Measurements from ENCODE around the gene EIF4A3.
"Not testable (repeated sequence)": the region's sequence is repeated elsewhere in the genome, so short reads cannot be mapped to it uniquely, and the experiment has no call there.

Gene EIF4A3

GRCh38 chr17:80173126-80173525, 26.2 kb upstream of the EIF4A3 start:
- DNase-seq (ENCODE audit: low read depth in 2 of 2), result no peak

GRCh38 chr17:80171681-80172080, 24.8 kb upstream of the EIF4A3 start:
- DNase-seq (ENCODE audit: low read depth in 2 of 2), result no peak

GRCh38 chr17:80169784-80170500, 23.0 kb upstream of the EIF4A3 start, which contains the start of gene CARD14:
CARD14 (plus strand) TSS chr17:80170030; CDS start chr17:80181439, 11,409 bp downstream.
- no peak for DNase-seq (ENCODE audit: low read depth in 2 of 2)

- DNase-seq (ENCODE audit: low read depth in 2 of 2), result no peak
Observed at GRCh38 chr17:80169107-80169506, 22.2 kb upstream of the EIF4A3 start.

GRCh38 chr17:80168371-80168770, 21.4 kb upstream of the EIF4A3 start:
- DNase-seq (ENCODE audit: low read depth in 2 of 2), result no peak

- DNase-seq (ENCODE audit: low read depth in 2 of 2), result no peak
Observed at GRCh38 chr17:80166446-80166845, 19.5 kb upstream of the EIF4A3 start.

GRCh38 chr17:80164185-80164584, 17.3 kb upstream of the EIF4A3 start:
- no peak for DNase-seq (ENCODE audit: low read depth in 2 of 2)

GRCh38 chr17:80163336-80163735, 16.4 kb upstream of the EIF4A3 start:
- DNase-seq (ENCODE audit: low read depth in 2 of 2), result no peak

- no peak for DNase-seq (ENCODE audit: low read depth in 2 of 2)
Observed at GRCh38 chr17:80160536-80160935, 13.6 kb upstream of the EIF4A3 start.

- DNase-seq (ENCODE audit: low read depth in 2 of 2), result no peak
Observed at GRCh38 chr17:80158846-80159245, 11.9 kb upstream of the EIF4A3 start.

GRCh38 chr17:80155600-80155999, 8.7 kb upstream of the EIF4A3 start:
- DNase-seq (ENCODE audit: low read depth in 2 of 2), result not testable (repeated sequence)

- no peak for DNase-seq (ENCODE audit: low read depth in 2 of 2)
Observed at GRCh38 chr17:80154166-80154565, 7.2 kb upstream of the EIF4A3 start.

- no peak for DNase-seq (ENCODE audit: low read depth in 2 of 2)
Observed at GRCh38 chr17:80153004-80153403, 6.1 kb upstream of the EIF4A3 start.

GRCh38 chr17:80152081-80152702, 5.3 kb upstream of the EIF4A3 start:
- no peak for DNase-seq (ENCODE audit: low read depth in 2 of 2)

- no peak for DNase-seq (ENCODE audit: low read depth in 2 of 2)
Observed at GRCh38 chr17:80151333-80151732, 4.4 kb upstream of the EIF4A3 start.

GRCh38 chr17:80146121-80147034, 550 bp downstream of the EIF4A3 start:
- DNase-seq (ENCODE audit: low read depth in 2 of 2), result no peak

- no peak for DNase-seq (ENCODE audit: low read depth in 2 of 2)
Observed at GRCh38 chr17:80145076-80146075, 1.6 kb downstream of the EIF4A3 start.

GRCh38 chr17:80142929-80143328, 4.0 kb downstream of the EIF4A3 start:
- no peak for DNase-seq (ENCODE audit: low read depth in 2 of 2)

GRCh38 chr17:80141463-80142165, 5.3 kb downstream of the EIF4A3 start:
- no peak for DNase-seq (ENCODE audit: low read depth in 2 of 2)

GRCh38 chr17:80138856-80139426, 8.0 kb downstream of the EIF4A3 start:
- no peak for DNase-seq (ENCODE audit: low read depth in 2 of 2)
